Mononuclear cell (primary cell): ENCODE data around the gene PRRX2. TPM values are rescaled to one million over a fixed set of nuclear protein-coding genes. Genes with fewer than 3 reads are reported as not detected.

ENCODE experiments used
- H3K27me3 ChIP-seq: 2 replicates; pipeline ENCODE4 v1.6.0; 2011; ENCODE audit warnings: low read length, control low read depth; ENCODE audit not compliant: insufficient read depth
- H3K4me1 ChIP-seq: 2 replicates; pipeline ENCODE4 v1.5.1; 2011; ENCODE audit warnings: mild to moderate bottlenecking, low read length, control low read depth; ENCODE audit not compliant: insufficient read depth
- H3K4me3 ChIP-seq: 2 replicates; pipeline ENCODE4 v1.5.1; 2011; ENCODE audit warnings: mild to moderate bottlenecking, low read length, moderate library complexity
- H3K9me3 ChIP-seq: 2 replicates; pipeline ENCODE4 v1.5.1; 2011; ENCODE audit warnings: low read depth, mild to moderate bottlenecking, control low read depth, low read length
- total RNA-seq: library from RNA; depleted of rRNA; stranded (reverse); fragments of >200 nt; gene quantifications from one replicate; pipeline ENCODE4 v1.2.3, GENCODE V29; 2012

PRRX2 gene
- not detected for total RNA-seq

DNA sequence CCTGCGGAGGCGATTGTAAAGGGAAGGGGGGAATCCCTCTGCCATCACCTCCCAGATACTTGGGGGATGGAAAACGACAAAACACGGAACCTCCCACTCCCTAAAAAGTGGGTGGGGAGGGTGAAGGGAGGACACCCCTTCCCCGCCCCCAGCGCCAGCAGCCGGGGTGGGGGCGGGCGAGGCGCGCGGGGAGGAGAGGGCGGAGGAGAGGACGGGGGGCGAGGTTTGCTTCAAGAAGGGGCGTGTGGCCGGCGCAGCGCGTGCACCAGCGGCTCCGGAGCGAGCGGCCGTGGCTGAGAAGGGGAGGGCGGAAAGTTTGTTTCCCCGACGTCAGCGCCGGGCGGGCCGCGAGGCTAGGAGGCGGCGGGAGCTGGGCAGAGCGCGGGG is at the start of gene PRRX2:
PRRX2 (plus strand) TSS at position 259 of the 387 bp plus-strand sequence. CDS start 221 bp downstream, outside the sequence.
- no peak within 1 kb of the TSS for H3K4me3 ChIP-seq
- no peaks in the 10 kb centered on the region for H3K4me1 ChIP-seq
- no peaks in the 10 kb centered on the region for H3K9me3 ChIP-seq
- H3K27me3 ChIP-seq: peaks cover 5% of the 10 kb centered on the region

DNA sequence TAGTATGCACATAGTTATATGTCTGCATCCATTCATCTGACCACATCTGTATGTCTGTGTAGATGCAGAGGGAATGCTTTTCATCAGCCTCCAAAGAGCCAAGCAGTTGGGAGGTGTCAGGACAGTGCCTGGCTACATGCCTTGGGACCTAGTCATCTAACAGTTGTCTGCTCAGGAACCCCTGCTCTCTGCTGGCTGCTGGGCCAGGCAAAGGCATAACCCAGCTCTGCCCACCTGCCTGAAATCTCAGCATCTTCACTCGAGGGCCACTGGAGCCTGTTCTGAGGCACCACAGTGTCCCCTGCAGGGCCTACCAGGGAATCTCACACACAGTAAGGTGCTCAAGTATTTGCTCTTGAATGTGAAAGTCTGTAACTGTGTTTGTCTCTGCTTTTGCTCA is 48.3 kb upstream of the PRRX2 start:
- Histone ChIP-seq H3K9me3 (no peaks in the 10 kb centered on the region), H3K4me3 (no peak overlapping the region), H3K4me1 (peaks cover 14% of the 10 kb centered on the region), H3K27me3 (peaks cover 25% of the 10 kb centered on the region)

DNA sequence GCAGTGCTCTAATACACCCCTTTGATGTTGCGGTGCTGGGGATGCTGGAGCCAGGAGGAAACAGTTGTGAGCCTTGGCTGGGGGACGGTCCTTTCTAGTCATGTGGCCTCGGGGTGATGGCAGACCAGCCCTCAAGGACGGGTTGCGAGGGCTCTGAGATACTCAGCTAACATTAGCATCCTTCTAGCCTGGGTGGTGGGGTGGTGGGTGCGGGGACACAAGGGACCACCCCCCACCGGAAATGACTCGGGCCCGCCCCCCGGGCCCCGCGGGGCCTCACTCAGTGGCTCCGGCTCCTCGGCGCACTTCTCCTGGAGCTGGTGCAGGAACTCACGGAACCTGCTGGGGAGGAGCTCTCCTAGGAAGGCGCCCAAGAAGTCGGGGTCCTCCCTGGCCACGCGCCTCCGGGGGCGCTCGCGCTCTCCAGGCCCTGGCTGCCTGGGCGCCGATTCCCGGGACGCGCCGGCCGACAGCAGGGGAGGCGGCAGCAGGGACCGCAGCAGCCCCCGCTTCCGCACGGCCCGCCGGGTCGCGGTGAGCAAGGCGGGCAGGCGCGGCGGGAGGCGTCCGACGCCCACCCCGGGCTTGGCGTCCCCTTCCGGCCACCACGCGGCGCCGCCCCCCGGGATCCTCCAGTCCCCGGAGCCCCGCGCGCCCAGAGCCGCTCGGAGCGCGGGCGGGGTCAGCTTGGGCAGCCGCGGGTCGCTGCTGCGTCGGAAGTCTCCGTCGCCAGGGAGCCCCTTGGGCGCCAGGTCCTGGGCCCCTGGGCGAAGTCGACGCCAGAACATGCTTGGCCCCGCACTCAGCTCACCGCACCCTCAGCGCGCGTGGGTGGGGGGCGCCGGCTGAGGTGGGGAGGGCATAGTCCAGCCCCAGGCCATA is 45.4 kb upstream of the PRRX2 start:
- no peaks in the 10 kb centered on the region for H3K9me3 ChIP-seq
- no peak overlapping the region for H3K4me3 ChIP-seq
- peaks cover 25% of the 10 kb centered on the region for H3K27me3 ChIP-seq
- peaks cover 33% of the 10 kb centered on the region for H3K4me1 ChIP-seq

DNA sequence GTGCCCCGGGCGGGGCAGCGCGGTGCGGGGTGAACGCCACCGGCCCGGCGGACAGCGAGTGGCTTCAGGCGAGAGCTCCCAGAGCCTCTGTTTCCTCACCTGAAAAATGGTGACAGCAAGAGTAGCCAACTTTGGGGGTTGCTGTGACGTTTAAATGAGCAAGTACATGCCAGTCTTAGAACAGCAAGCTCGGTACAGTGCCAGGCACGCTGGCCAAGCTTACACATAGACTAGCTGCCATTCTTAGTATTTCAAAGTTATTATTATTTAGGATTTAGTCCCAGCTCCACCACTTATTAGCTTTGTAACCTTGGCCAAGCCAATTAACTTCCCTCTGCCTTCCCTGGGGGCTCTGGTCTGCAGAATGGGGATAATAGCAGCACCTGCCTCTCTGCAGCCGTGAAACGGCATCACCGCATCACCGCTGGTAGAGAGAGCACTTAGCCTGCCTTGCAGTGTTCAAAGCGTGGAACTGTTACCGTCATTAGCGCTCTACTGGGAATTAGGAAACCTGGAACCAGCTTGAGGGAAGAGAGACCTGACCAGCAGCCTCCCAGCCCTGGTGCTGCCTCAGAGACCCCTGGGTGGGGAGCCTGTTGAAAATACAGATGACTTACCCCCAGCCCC is 44.7 kb upstream of the PRRX2 start, which contains the start of gene C9orf50:
C9orf50 (minus strand) TSS at position 433 of the 627 bp plus-strand sequence. CDS start 527 bp downstream, outside the sequence.
- no peak within 1 kb of the TSS for H3K4me3 ChIP-seq

DNA sequence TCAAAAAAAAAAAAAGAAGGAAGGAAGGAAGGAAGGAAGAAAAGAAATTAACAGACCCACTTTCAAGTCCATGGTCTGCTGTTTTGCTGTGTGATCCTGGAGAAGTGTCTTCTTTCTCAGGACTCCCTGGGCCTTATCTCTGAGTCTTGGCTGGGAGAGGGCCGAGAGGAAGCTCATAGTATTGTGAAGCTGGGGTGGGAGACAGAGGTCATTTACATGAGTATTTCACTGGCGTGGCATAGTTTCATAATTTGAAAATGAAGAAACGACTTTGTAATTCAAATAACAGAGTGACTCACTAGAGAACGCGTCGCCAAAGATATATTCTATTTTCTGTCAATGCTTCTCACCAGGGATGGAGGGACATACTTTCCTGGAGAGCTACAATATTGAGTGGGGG is 42.1 kb upstream of the PRRX2 start:
- Histone ChIP-seq H3K4me1 (peaks cover 63% of the 10 kb centered on the region), H3K27me3 (peaks cover 25% of the 10 kb centered on the region), H3K4me3 (no peak overlapping the region), H3K9me3 (no peaks in the 10 kb centered on the region)

More for the DNA sequence above, 44.7 kb upstream of the PRRX2 start, which contains the start of gene C9orf50:
- Histone ChIP-seq H3K4me1 (peaks cover 41% of the 10 kb centered on the region), H3K9me3 (no peaks in the 10 kb centered on the region), H3K27me3 (peaks cover 25% of the 10 kb centered on the region)

DNA sequence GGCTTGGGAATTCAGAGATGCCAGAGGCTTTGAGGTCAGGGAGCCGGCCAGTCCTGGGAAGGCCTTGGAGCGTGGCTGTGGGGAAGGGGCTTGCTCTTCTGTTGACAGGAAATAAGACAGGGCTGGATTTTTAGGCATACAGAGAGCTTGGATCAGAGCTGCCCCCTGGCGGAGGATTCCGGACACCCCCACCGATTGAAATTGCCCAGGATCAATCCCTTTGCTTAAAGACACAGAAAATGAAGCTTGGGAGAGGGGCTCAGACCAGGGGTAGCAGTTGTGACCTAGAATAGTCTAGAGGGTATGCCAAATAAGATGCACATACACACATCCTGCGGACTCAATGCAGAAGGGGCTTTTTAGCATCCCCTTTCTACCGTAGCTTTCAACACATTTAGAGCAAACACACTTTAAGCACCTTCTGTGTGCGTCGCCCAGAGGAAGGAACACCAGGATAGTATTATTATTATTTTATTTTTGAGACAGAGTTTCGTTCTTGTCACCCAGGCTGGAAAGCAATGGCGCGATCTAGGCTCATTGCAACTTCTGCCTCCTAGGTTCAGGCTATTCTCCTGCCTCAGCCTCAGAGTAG is 41.2 kb upstream of the PRRX2 start:
- Histone ChIP-seq H3K9me3 (no peaks in the 10 kb centered on the region), H3K4me1 (peaks cover 66% of the 10 kb centered on the region), H3K4me3 (no peak overlapping the region)

DNA sequence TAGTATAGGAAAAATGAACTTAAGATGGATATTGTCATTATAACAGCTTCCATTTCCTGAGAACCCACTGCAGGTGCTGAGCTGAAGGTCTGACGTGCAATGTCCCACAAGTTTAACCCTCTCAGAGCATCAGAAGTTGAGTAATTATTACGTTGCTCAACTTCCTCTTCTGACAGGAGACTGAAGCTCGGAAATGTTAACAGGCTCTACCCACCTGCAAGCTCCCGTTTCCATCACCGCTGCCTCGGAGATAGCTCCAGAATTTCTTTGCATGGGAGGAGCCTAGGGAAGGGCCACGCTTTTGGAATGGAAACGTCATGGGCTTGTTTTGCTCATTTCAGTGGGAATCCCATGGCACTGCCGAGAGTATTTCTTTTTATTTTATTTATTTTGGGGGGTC is 40.5 kb upstream of the PRRX2 start:
- H3K4me1 ChIP-seq: peaks cover 66% of the 10 kb centered on the region

More for the DNA sequence above, 41.2 kb upstream of the PRRX2 start:
- peaks cover 21% of the 10 kb centered on the region for H3K27me3 ChIP-seq

DNA sequence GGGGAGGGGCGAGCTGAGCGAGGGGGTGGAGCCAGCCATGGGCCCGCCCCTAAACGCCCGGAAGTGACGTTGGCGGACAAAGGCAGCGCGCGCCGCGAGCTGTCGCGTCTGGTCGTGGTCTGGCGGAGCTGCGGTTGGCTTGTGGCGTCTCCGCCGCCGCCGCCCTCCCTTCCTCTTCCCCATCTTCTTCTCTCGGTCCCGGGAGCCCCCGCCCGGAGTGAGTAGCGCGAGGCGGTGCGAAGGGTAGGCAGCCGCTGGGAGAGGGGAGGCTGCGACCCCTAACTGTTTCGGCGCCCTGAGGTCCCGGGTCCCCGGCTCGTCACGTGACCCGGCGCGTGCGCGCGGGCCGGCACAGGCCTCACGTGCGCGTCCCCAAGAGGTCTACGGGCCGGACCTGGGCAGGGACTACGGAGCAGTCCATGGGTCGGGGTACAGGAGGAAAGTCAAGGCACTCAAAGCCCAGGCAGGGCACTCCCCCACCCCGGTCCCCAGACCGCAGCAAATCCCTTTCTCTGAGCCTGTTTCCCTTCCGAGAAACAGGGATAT is 39.3 kb upstream of the PRRX2 start, which contains the start of gene NTMT1:
NTMT1 (plus strand) TSS at position 85 of the 546 bp plus-strand sequence. CDS start 6,541 bp downstream, outside the sequence.
- H3K4me1 ChIP-seq: peaks cover 57% of the 10 kb centered on the region
- peak within 1 kb of the TSS; percentile 88 for H3K4me3 ChIP-seq
- H3K9me3 ChIP-seq: no peaks in the 10 kb centered on the region
- H3K27me3 ChIP-seq: peaks cover 5% of the 10 kb centered on the region

More for the DNA sequence above, 40.5 kb upstream of the PRRX2 start:
- Histone ChIP-seq H3K4me3 (peak overlapping the region; percentile 88), H3K27me3 (peaks cover 14% of the 10 kb centered on the region), H3K9me3 (no peaks in the 10 kb centered on the region)

DNA sequence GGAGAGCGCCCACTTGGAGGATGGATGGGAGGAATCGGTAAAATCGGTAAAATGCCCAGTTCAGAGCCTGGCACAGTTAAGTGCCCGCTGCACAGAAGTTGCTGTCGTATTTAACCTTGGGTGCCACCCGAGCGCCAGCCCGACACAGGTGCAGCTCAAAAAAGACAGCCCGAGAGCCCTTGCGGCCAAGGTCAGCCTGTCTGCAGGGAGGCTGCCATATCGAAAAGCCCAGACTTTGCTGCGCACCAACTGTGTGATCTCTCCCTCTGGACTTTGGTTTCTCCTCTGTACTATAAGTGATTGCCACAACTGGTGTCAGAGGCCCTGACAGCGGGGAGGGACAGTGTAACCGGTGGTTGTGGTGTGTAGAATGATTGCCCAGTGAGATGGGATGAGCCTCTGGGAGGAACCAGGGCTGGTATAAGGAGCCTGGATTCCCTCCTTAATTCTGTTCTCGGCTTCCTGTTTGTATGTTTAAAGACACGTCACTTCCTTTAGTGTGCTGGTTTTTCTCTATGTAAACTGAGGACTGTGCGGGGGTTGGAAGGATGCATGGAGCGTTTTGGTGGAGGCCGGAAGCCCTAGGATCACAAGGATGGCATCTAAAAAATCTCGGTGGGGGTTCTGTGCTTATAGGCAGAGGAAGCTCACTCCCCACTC is 38.7 kb upstream of the PRRX2 start:
- peaks cover 57% of the 10 kb centered on the region for H3K4me1 ChIP-seq
- H3K9me3 ChIP-seq: no peaks in the 10 kb centered on the region
- H3K27me3 ChIP-seq: no peaks in the 10 kb centered on the region
- peak overlapping the region; percentile 88 for H3K4me3 ChIP-seq

DNA sequence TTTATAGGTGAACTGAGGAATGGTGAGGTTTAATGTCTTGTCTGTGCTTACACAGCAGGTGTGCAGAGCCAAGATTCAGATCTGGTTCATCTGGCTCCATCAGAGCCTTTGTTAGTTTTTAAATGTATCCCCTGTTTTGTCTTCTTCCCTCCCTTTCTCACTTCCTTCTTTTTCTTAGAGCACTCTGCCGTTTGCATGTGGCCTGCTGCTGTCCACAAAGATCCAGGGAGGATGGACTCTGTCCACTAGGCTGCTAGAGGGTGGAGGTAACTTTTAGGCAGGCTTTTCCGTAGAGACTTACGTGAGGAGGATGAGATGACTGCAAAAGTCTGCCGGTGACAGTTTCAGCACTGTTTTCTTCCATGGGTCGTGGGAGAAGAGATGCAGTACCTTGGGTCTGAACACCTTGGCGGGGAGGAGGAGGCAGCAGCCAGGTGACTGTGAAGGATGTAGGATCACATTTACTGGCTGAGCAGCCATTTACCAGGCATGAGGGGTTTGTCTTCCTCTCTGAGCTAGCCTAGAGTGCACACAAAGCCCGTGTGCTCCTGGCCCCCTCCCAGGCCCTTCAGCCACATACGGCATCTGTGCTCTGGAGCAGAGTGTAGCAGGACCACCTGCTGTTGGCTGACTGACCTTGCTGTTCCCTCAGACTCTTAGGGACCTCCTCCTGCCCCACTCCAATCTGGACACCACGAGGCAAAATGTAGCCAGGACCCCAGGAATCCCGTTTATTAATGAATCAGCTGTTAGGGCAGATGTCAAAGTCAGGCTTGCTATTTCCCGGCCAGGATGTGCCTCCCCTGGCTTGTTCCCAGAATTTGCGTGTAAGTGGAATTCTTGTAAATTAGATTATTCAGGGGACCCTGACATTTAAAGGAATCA is 37.6 kb upstream of the PRRX2 start:
- H3K4me1 ChIP-seq: peaks cover 57% of the 10 kb centered on the region
- no peak overlapping the region for H3K4me3 ChIP-seq
- no peaks in the 10 kb centered on the region for H3K9me3 ChIP-seq
- no peaks in the 10 kb centered on the region for H3K27me3 ChIP-seq

DNA sequence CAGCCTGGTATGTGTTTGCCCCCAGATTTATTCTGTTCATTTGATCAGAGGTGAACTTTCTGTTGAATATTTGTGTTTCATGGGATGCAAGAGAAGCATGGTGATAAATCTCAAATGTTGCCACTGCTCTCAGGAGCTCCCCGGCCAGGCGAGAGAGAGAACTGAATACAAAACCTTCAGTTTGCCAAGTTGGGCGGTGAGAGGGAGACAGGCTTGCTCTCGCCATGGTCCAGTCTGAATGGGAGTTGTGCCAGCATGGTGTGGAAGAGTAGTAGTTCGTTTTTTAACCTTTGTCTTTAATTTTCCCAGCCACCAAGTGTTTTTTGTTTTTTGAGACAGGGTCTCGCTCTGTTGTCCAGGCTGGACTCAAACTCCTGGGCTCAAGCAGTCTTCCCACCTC is 36.7 kb upstream of the PRRX2 start:
- Histone ChIP-seq H3K9me3 (no peaks in the 10 kb centered on the region), H3K4me1 (peaks cover 50% of the 10 kb centered on the region), H3K4me3 (no peak overlapping the region), H3K27me3 (no peaks in the 10 kb centered on the region)

DNA sequence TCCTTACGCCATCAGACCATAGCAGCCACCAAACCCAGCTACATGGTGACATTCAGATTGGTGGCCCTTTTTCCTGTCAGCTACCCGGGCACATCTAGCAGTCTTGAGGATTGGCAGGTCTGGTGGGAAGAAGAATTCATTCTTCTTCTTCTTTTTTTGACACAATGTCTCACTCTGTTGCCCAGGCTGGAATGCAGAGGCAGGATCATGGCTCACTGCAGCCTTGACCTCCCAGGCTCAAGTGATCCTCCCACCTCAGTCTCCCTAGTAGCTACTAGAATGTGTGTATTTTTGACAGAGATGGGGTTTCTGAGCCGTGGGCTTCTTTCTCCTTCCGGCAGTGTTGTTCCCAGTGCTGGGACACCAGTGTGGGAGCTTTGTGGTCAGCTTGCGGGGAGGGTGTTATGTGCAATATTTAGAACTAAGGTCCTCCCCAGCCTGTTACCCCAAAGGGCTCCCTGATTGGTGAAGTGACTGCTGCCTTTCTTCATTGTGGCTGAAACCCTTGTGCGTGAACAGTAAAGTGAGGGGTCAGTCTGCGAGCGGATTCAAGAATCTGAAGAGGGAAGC is 36.1 kb upstream of the PRRX2 start:
- H3K9me3 ChIP-seq: no peaks in the 10 kb centered on the region
- H3K27me3 ChIP-seq: no peaks in the 10 kb centered on the region
- H3K4me3 ChIP-seq: no peak overlapping the region
- H3K4me1 ChIP-seq: peaks cover 45% of the 10 kb centered on the region

DNA sequence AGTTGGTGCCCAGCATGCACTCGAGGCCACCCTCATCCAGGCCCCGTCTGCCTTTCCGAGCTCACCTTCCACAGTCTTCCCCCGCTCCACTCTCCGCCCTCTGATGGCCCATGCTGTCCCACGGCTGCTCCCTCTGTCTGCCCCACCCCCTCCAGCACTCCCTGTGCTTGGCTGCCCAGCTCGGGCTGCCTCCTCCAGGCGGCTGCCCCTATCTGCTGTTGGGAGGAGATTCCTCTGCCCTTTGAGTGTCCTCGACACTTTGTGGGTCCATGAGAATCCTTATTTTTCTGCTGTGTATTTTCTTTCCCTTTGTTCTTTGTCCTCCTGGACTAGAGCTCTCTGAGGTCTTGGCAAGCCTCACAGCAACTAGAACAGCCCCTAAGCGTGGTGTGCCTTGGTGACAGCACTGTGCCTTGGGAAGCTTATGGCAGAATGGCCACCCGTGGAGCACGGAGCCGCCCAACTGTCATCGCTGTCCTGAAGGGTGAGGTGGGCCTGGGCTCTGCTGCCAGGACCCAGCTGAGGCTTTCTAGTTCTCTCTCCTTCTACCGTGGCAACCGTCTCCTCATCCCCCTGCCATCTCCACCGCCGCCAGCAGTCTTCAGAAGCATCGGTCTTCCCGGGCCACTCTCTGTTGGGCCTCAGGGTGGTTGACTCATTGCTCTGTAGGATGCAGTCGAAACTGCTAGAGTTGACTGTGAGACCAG is 34.3 kb upstream of the PRRX2 start:
- H3K4me3 ChIP-seq: no peak overlapping the region
- no peaks in the 10 kb centered on the region for H3K9me3 ChIP-seq
- H3K4me1 ChIP-seq: peaks cover 29% of the 10 kb centered on the region
- no peaks in the 10 kb centered on the region for H3K27me3 ChIP-seq
